ENCODE results near the gene TAF11. TPM values are rescaled to one million over a fixed set of nuclear protein-coding genes. Genes with fewer than 3 reads are reported as not detected.

The TAF11 gene
- total and polyA plus RNA-seq, 12 donors: 16.3 to 50.2 (median 18.0) TPM

DNA sequence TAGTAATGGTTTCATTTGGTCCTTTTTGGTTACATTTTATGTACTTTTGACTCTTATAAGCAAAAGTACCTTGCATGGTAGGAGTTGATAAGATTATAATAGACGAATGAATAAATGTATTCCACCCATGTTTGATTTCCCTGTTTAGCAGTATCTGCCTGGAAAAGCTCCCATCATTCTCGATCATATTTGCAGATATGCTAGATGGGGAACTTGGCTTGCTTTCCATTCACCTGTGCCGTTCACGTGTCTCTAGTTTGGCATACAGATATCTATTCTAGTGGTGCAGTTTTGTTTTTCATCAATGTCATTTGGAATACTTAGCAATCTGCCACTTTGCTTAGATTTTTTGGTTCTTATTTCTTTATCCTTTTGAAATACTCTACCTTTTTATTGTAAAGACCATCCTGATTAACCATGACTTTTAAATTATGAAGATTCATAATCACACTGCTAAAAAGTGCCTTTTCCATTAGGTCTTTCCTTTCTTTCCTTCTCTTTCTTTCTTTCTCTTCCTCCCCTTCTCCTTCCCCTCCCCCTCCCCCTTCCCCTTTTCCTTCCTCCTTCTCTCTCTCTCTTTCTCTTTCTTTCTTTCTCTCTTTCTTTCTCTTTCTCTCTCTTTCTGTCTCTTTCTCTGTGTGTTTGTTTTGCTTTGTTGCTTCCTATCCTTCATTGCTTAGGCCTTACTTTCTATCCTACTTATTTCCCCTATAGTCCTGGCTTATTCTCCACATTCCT lies 41.6 kb upstream of the TAF11 start:
- H3K27ac ChIP-seq: no peak overlapping the region
- H3K4me3 ChIP-seq: no peak overlapping the region
- intact Hi-C loops (cut with DNase I): no loop called here
- H3K4me1 ChIP-seq: peaks cover 0 to 38% (median 27%) of the 10 kb centered on the region in 9 donors
- 42 to 47% methylated on average over 4 of the region's 4 CpGs for WGBS, 2 donors
- TF ChIP-seq CTCF (IDR thresholded peaks at IDR 0.05): no peak
- no peaks in the 10 kb centered on the region for H3K27me3 ChIP-seq
- no peaks in the 10 kb centered on the region for H3K36me3 ChIP-seq
- DNase-seq (no peak), ATAC-seq (no peak)
- no peaks in the 10 kb centered on the region for H3K9me3 ChIP-seq

- H3K4me1 ChIP-seq: peaks cover 0 to 31% (median 21%) of the 10 kb centered on the region in 9 donors
- TF ChIP-seq CTCF (IDR thresholded peaks at IDR 0.05): no peak
- ATAC-seq: no peak
- 85 to 96% methylated on average over 1 of the region's 1 CpG for WGBS, 2 donors
- intact Hi-C loops (cut with DNase I): no loop called here
- no peak for DNase-seq
- H3K27ac ChIP-seq: no peak overlapping the region
- no peak overlapping the region for H3K4me3 ChIP-seq
- no peaks in the 10 kb centered on the region for H3K36me3 ChIP-seq
- no peaks in the 10 kb centered on the region for H3K9me3 ChIP-seq
- no peaks in the 10 kb centered on the region for H3K27me3 ChIP-seq
These were observed 40.9 kb upstream of the TAF11 start for GRCh38 chr6:34928695-34929094.

DNA sequence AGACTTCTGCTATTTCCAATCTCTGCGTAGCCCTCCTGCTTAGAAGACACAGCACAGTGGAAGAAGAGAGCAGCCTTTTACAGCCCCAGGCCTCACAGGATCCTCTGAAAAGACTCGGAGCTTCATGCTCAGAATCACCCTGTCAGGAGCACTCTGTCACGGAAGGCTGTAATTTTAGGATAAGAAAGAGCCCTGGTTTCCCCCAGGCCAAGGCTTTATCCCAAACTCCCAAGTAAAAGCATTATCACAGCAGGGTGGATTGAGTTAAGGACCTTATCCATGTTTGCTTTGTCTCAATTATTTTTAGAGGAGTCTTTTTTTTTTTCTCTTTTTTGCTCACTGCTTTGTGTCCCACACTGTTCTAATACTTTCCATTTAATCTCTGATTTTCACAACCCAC lies 40.4 kb upstream of the TAF11 start:
- DNase-seq: no peak
- no peak overlapping the region for H3K4me3 ChIP-seq
- TF ChIP-seq CTCF (IDR thresholded peaks at IDR 0.05): no peak
- 72 to 75% methylated on average over 3 of the region's 3 CpGs for WGBS, 2 donors
- intact Hi-C loops (cut with DNase I): no loop called here
- H3K4me1 ChIP-seq: peaks cover 0 to 28% (median 20%) of the 10 kb centered on the region in 9 donors
- H3K36me3 ChIP-seq: no peaks in the 10 kb centered on the region
- no peaks in the 10 kb centered on the region for H3K9me3 ChIP-seq
- no peak for ATAC-seq
- no peaks in the 10 kb centered on the region for H3K27me3 ChIP-seq
- peak overlapping the region in 1 of 10 donors; percentile 6 for H3K27ac ChIP-seq

DNA sequence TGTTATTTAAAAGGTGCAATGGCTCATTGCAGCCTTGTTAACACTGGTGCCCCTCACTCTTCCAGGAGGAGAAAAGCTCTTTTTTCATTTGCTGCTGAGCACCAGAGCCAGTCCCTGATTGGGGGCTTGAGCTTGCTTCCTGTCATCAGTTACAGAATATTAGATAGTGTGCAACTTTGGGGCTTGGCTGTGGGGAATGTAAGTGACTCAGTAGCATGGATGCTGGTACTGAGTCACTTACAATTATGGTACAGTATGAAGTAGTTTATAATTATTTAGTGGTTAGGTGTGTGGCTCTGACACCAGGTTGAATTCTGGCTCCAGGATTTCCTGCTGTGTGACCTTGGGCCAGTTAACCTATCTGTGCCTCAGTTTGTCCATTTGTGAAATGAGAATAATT lies 38.8 kb upstream of the TAF11 start:
- H3K27ac ChIP-seq: no peak overlapping the region
- H3K4me3 ChIP-seq: no peak overlapping the region
- H3K27me3 ChIP-seq: no peaks in the 10 kb centered on the region
- H3K9me3 ChIP-seq: no peaks in the 10 kb centered on the region
- no peak for TF ChIP-seq CTCF (IDR thresholded peaks at IDR 0.05)
- no peaks in the 10 kb centered on the region for H3K36me3 ChIP-seq
- intact Hi-C loops (cut with DNase I): no loop called here
- H3K4me1 ChIP-seq: peaks cover 0 to 28% (median 20%) of the 10 kb centered on the region in 9 donors
- ATAC-seq (no peak), DNase-seq (no peak)
